ENCODE results near the gene PRR15L.
"Not testable (repeated sequence)": the region's sequence is repeated elsewhere in the genome, so short reads cannot be mapped to it uniquely, and the experiment has no call there.

PRR15L gene

GRCh38 chr17:47929218-47930000 lies 28.3 kb downstream of the PRR15L start:
- no peak for DNase-seq

GRCh38 chr17:47928415-47928814 lies 29.3 kb downstream of the PRR15L start:
- no peak for DNase-seq

- no peak for DNase-seq
Measured at GRCh38 chr17:47927821-47928400, 29.8 kb downstream of the PRR15L start.

GRCh38 chr17:47925678-47925988 lies 32.0 kb downstream of the PRR15L start:
- DNase-seq: no peak

GRCh38 chr17:47924785-47925677 lies 32.7 kb downstream of the PRR15L start:
- DNase-seq: no peak

GRCh38 chr17:47919889-47920288 lies 37.8 kb downstream of the PRR15L start:
- not testable (repeated sequence) for DNase-seq

- DNase-seq: no peak
Measured at GRCh38 chr17:47918991-47919390, 38.7 kb downstream of the PRR15L start.

- no peak for DNase-seq
Measured at GRCh38 chr17:47918006-47918405, 39.7 kb downstream of the PRR15L start.

- no peak for DNase-seq
Measured at GRCh38 chr17:47917581-47917980, 40.1 kb downstream of the PRR15L start.

- no peak for DNase-seq
Measured at GRCh38 chr17:47916489-47917208, 41.0 kb downstream of the PRR15L start.

- DNase-seq: no peak
Measured at GRCh38 chr17:47915776-47916398, 41.8 kb downstream of the PRR15L start.

GRCh38 chr17:47914306-47914948 lies 43.3 kb downstream of the PRR15L start:
- DNase-seq: no peak

GRCh38 chr17:47913050-47913449 lies 44.6 kb downstream of the PRR15L start:
- DNase-seq: no peak

GRCh38 chr17:47907932-47908562 lies 49.6 kb downstream of the PRR15L start:
- no peak for DNase-seq

- DNase-seq: no peak
Measured at GRCh38 chr17:47906443-47906842, 51.2 kb downstream of the PRR15L start.

- no peak for DNase-seq
Measured at GRCh38 chr17:47905221-47905733, 52.4 kb downstream of the PRR15L start.

- no peak for DNase-seq
Measured at GRCh38 chr17:47902039-47902744, 55.5 kb downstream of the PRR15L start.
